Measurements from ENCODE around the gene PSMB3. TPM values are rescaled to one million over a fixed set of nuclear protein-coding genes. Genes with fewer than 3 reads are reported as not detected.

PSMB3 gene
- total RNA-seq, 1 donor = 328 TPM

GRCh38 chr17:38738007-38738662, 14.4 kb upstream of the PSMB3 start:
- no peak for TF ChIP-seq CTCF (IDR thresholded peaks at IDR 0.05; ENCODE audit: insufficient read depth, low read depth, low read length)
- no peak overlapping the region for H3K4me3 ChIP-seq (ENCODE audit: low read depth, low read length)
- DNase-seq (ENCODE audit: low read depth) = no peak

GRCh38 chr17:38738686-38739085, 13.9 kb upstream of the PSMB3 start:
- TF ChIP-seq CTCF (IDR thresholded peaks at IDR 0.05; ENCODE audit: insufficient read depth, low read depth, low read length) = no peak
- H3K4me3 ChIP-seq (ENCODE audit: low read depth, low read length) = no peak overlapping the region
- DNase-seq (ENCODE audit: low read depth) = no peak

GRCh38 chr17:38739305-38739704, 13.2 kb upstream of the PSMB3 start:
- TF ChIP-seq CTCF (IDR thresholded peaks at IDR 0.05; ENCODE audit: insufficient read depth, low read depth, low read length) = no peak
- DNase-seq (ENCODE audit: low read depth) = no peak

GRCh38 chr17:38740044-38740443, 12.5 kb upstream of the PSMB3 start:
- TF ChIP-seq CTCF (IDR thresholded peaks at IDR 0.05; ENCODE audit: insufficient read depth, low read depth, low read length) = no peak
- DNase-seq (ENCODE audit: low read depth) = no peak
- H3K4me3 ChIP-seq (ENCODE audit: low read depth, low read length) = no peak overlapping the region

More at GRCh38 chr17:38739305-38739704, 13.2 kb upstream of the PSMB3 start:
- no peak overlapping the region for H3K4me3 ChIP-seq (ENCODE audit: low read depth, low read length)

- DNase-seq (ENCODE audit: low read depth) = no peak
- no peak overlapping the region for H3K4me3 ChIP-seq (ENCODE audit: low read depth, low read length)
- no peak for TF ChIP-seq CTCF (IDR thresholded peaks at IDR 0.05; ENCODE audit: insufficient read depth, low read depth, low read length)
Measured at GRCh38 chr17:38740806-38741205, 11.7 kb upstream of the PSMB3 start.

- no peak for TF ChIP-seq CTCF (IDR thresholded peaks at IDR 0.05; ENCODE audit: insufficient read depth, low read depth, low read length)
- DNase-seq (ENCODE audit: low read depth) = no peak
- no peak overlapping the region for H3K4me3 ChIP-seq (ENCODE audit: low read depth, low read length)
Measured at GRCh38 chr17:38741461-38741860, 11.1 kb upstream of the PSMB3 start.

- TF ChIP-seq CTCF (IDR thresholded peaks at IDR 0.05; ENCODE audit: insufficient read depth, low read depth, low read length) = no peak
- DNase-seq (ENCODE audit: low read depth) = no peak
- H3K4me3 ChIP-seq (ENCODE audit: low read depth, low read length) = no peak overlapping the region
Measured at GRCh38 chr17:38741921-38742410, 10.6 kb upstream of the PSMB3 start.

All from fibroblast of villous mesenchyme (primary cell).